WTC11 (cell line): ENCODE measurements around the gene CRACR2A.

Experiments used
- CREB1 ChIP-seq: sonication (generic); formaldehyde crosslinking; IDR thresholded peaks from 2 replicates; pipeline ENCODE4 v1.8.0; 2023; ENCODE audit warnings: mild to moderate bottlenecking, missing genetic modification reagents
- CTCF ChIP-seq: fragments of 200-600 bp; IDR thresholded peaks from 2 replicates; pipeline ENCODE4 v1.8.0; 2022; ENCODE audit warnings: antibody characterized with exemption
- GTF2I ChIP-seq: fragments of 250-450 bp; sonication (Bioruptor Pico); conservative IDR thresholded peaks from 2 replicates; pipeline ENCODE4 v1.4.0; 2021; ENCODE audit warnings: mild to moderate bottlenecking
- IRF1 ChIP-seq: sonication (generic); formaldehyde crosslinking; IDR thresholded peaks from 2 replicates; pipeline ENCODE4 v1.8.0; 2023; ENCODE audit warnings: missing genetic modification reagents
- NFYB ChIP-seq: sonication (generic); formaldehyde crosslinking; conservative IDR thresholded peaks from 2 replicates; pipeline ENCODE4 v1.8.0; 2022; ENCODE audit warnings: low read depth, missing genetic modification reagents
- PRDM15 ChIP-seq: sonication (generic); formaldehyde crosslinking; IDR thresholded peaks from 2 replicates; pipeline ENCODE4 v1.8.0; 2022; ENCODE audit warnings: missing genetic modification reagents
- ZBTB43 ChIP-seq: sonication (generic); formaldehyde crosslinking; IDR thresholded peaks from 2 replicates; pipeline ENCODE4 v1.8.1; 2023; ENCODE audit warnings: mild to moderate bottlenecking, missing genetic modification reagents
- ZNF263 ChIP-seq: sonication (generic); formaldehyde crosslinking; IDR thresholded peaks from 2 replicates; pipeline ENCODE4 v1.8.1; 2022; ENCODE audit warnings: low read depth, mild to moderate bottlenecking, moderate library complexity, missing genetic modification reagents

- TF ChIP-seq IRF1 (CRISPR knock-in tag): no peak
- no peak for TF ChIP-seq CTCF
- TF ChIP-seq ZBTB43 (CRISPR knock-in tag): no peak
- no peak for TF ChIP-seq CREB1 (CRISPR knock-in tag)
- no peak for TF ChIP-seq PRDM15 (CRISPR knock-in tag)
- TF ChIP-seq GTF2I (CRISPR knock-in tag): no peak
- no peak for TF ChIP-seq ZNF263 (CRISPR knock-in tag)
- TF ChIP-seq NFYB (CRISPR knock-in tag): no peak
These were observed 122.8 kb downstream of the CRACR2A start for GRCh38 chr12:3630111-3630510.
